ENCODE measurements around the gene NFKB2.

NFKB2 gene

DNA sequence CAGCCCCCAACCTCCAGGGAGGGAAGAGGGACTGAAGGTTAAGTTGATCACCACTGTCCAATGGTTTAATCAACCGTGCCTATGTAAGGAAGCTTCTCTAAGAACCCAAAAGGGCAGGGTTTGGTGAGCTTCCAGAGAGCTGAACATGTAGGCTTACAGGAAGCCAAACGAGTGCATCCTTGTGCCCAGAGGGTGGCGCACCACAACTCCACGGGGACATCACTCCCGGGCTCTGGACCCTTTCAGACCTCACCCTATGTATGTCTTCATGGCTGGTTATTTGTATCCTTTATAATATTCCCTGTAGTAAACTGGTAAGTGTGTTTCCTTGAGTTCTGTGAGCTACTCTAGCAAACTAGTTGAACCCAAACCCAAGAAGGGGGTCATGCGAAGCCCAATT, 11.5 kb upstream of the NFKB2 start:
- ATAC-seq (replicated peaks): peak in 1 of 2 donors; percentile 27
- no peaks in the 10 kb centered on the region for H3K9me3 Mint-ChIP-seq

DNA sequence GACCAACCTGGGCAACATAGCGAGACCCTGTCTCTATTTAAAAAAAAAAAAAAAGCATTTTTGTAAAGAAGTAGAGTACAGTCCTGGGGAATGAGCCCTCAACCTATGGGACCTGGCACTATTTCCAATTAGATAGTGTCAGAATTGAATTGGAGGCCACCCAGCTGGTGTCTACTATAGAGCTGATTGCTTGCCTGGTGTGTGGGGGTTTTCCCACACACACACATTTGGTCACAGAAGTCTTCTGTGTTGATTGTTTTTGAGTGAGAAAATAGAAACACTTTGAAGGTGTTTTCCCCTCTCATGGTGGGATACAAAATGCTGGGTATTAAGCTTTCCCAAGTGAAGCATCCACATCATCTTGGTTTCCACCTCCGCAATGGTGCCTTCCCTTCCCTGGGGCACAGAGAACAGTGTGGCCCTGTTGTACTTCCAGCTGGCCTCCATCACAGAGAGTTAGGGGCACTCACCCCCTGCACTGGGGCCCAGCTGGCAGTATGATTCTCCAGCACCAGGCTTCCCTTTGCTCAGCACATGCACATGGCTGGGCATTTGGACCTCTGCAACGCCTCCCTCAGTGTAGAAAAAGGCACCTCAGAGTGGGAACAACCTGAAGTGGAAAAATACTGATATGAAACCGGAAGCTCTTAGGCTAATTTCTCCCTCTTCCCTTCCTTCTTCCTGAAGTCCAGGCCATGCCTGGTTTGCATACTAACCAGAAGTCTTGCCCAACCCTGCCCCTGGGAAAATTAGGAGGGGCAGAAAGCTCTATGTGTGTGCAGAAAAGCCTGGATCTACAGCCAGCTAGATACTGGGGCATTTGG, 10.7 kb upstream of the NFKB2 start:
- DNase-seq (no peak), ATAC-seq (replicated peaks) (peak; percentile 63 to 69)
- Mint-ChIP-seq H3K4me3 (no peak overlapping the region), H3K27me3 (no peaks in the 10 kb centered on the region), H3K36me3 (peaks cover 23% of the 10 kb centered on the region in 2 donors), H3K27ac (peak overlapping the region; percentile 57), H3K4me1 (peaks cover 14 to 20% of the 10 kb centered on the region in 2 donors), H3K9me3 (no peaks in the 10 kb centered on the region)

More for the DNA sequence above, 11.5 kb upstream of the NFKB2 start:
- no peak overlapping the region for H3K4me3 Mint-ChIP-seq
- peaks cover 27 to 28% of the 10 kb centered on the region in 2 donors for H3K36me3 Mint-ChIP-seq
- no peaks in the 10 kb centered on the region for H3K27me3 Mint-ChIP-seq
- no peak for DNase-seq
- H3K27ac Mint-ChIP-seq: peak overlapping the region; percentile 31
- peaks cover 14 to 20% of the 10 kb centered on the region in 2 donors for H3K4me1 Mint-ChIP-seq

DNA sequence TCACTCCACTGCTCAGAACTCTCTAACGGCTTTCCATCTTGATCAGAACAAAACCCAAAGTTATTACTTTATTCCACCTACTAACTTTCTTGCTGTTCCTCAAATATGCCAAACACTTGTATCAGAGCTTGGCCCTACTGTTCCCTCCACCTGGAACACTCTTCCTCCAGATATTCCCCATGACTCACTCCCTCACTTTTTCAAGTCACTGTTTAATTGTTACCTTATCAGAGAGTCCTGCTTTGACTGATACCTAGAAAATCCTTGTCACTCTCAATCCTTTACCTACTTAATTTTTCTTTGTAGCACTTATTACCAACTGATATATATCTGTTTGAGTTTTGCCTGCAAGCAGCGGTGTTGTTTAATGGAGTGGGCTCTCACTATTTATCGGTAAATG, 5.6 kb upstream of the NFKB2 start:
- no peaks in the 10 kb centered on the region for H3K9me3 Mint-ChIP-seq
- no peak overlapping the region for H3K4me3 Mint-ChIP-seq
- peaks cover 19 to 23% of the 10 kb centered on the region in 2 donors for H3K4me1 Mint-ChIP-seq
- no peaks in the 10 kb centered on the region for H3K27me3 Mint-ChIP-seq
- no peak for DNase-seq
- ATAC-seq (replicated peaks): no peak
- no peak overlapping the region for H3K27ac Mint-ChIP-seq
- peaks cover 5 to 7% of the 10 kb centered on the region in 2 donors for H3K36me3 Mint-ChIP-seq

DNA sequence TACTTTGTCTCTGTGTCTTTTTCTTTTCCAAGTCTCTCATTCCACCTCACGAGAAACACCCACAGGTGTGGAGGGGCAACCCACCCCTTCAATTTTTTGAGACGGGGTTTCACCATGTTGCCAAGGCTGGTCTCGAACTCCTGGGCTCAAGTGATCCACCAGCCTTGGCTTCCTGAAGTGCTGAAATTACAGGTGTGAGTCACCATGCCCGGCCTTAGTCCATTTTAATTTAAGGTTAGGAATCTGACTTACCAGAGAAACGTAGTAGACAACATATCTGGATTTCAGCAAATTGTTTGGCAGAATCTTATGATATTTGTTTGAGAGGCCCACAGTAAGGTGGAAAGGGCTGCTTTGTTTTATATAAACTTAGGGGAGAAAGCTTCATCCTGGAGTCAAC, 3.2 kb upstream of the NFKB2 start:
- Mint-ChIP-seq H3K9me3 (no peaks in the 10 kb centered on the region), H3K27me3 (no peaks in the 10 kb centered on the region), H3K36me3 (peaks cover 17 to 27% of the 10 kb centered on the region in 2 donors), H3K27ac (peak overlapping the region; percentile 49), H3K4me1 (peaks cover 25 to 26% of the 10 kb centered on the region in 2 donors), H3K4me3 (no peak overlapping the region)
- ATAC-seq (replicated peaks): no peak
- no peak for DNase-seq

DNA sequence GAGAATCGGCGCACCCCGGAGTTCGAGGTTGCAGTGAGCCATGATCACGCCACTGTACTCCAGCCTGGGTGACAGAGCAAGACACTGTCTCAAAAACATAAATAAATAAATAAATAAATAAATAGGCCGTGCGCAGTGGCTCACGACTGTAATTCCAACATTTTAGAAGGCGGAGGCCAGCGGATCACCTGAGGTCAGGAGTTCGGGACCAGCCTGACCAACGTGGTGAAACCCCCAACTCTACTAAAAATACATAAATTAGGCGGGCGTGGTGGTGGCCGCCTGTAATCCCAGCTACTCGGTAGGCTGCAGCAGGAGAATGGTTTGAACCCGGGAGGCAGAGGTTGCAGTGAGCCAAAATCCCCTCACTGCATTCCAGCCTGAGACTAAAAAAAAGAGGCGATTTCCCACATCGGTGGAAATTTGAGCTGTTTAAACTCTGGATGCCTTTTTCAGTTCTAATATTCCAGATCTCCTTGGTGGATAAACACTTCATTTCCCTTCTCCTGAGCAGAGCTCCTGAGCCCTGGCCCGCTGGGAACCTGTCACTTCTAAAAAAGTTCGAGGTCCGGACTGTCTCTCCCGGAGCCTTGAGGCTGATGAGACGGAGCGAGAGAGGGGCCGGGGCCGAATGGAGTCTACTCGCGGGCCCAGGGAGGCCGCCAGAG, 2.0 kb upstream of the NFKB2 start:
- Mint-ChIP-seq H3K27ac (peak overlapping the region; percentile 100), H3K4me3 (peak overlapping the region; percentile 92 to 97), H3K36me3 (peaks cover 27 to 39% of the 10 kb centered on the region in 2 donors), H3K4me1 (peaks cover 33 to 38% of the 10 kb centered on the region in 2 donors), H3K27me3 (no peaks in the 10 kb centered on the region), H3K9me3 (no peaks in the 10 kb centered on the region)
- ATAC-seq (replicated peaks) (no peak), DNase-seq (no peak)

DNA sequence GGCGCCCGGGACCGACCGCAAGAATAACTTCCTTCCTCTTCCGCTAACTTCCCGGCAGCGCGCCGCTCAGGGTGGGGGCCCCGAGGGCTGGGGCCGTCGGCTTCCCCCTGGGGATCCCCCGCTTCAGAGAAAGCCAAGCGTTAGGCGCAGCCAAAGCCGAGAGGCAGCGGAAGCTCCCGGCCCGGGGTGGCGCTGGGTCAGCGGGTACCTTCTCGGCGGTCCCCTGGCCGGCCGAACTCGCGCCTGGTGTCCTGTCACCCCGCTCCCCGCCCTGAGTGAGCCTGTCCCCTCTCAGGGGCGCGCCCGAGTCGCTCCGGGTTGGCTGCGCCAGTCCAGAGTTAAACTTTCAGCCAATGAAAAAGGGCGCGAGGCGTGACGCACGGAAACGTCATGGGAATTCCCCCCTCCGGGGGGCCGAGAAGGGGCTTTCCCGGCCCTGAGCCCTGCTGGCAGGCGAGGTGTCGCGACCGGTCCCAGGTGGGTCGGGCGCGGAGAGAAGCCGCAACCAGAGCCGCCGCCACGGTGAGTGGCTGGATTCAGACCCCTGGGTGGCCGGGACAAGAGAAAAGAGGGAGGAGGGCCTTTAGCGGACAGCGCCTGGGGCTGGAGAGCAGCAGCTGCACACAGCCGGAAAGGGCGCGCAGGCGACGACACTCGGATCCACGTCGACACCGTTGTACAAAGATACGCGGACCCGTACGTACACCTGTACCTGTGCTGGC, 1.3 kb upstream of the NFKB2 start:
- ATAC-seq (replicated peaks): peak; percentile 85
- Mint-ChIP-seq H3K4me1 (peaks cover 36 to 44% of the 10 kb centered on the region in 2 donors), H3K27ac (peak overlapping the region; percentile 100), H3K36me3 (peaks cover 31 to 42% of the 10 kb centered on the region in 2 donors), H3K4me3 (peak overlapping the region; percentile 92 to 97), H3K9me3 (no peaks in the 10 kb centered on the region), H3K27me3 (no peaks in the 10 kb centered on the region)
- DNase-seq: peak; percentile 99

GRCh38 chr10:102394801-102395399, 605 bp upstream of the NFKB2 start:
- ATAC-seq (replicated peaks): peak; percentile 31 to 33
- Mint-ChIP-seq H3K36me3 (peaks cover 37 to 49% of the 10 kb centered on the region in 2 donors), H3K27ac (peak overlapping the region; percentile 100), H3K4me3 (peak overlapping the region; percentile 92 to 97), H3K27me3 (no peaks in the 10 kb centered on the region), H3K4me1 (peaks cover 40 to 50% of the 10 kb centered on the region in 2 donors), H3K9me3 (no peaks in the 10 kb centered on the region)
- DNase-seq: peak; percentile 82

DNA sequence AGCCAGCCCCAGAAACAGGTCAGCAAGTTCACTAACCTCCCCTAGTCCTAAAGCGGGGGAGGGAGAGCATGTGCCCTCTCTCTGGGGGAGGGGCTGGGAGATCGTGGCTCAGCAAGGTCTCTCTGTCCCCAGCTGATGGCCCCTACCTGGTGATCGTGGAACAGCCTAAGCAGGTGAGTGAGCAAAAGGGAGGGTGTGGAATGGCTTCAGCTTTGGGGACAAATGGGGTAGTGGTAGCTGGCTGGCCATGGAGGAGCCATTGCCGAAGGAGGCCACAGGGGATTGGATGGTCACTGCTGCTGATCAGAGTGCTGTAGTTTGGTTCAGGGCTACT, 779 bp downstream of the NFKB2 start:
- peaks cover 44 to 58% of the 10 kb centered on the region in 2 donors for H3K36me3 Mint-ChIP-seq
- ATAC-seq (replicated peaks) (no peak), DNase-seq (peak; percentile 10)
- H3K27ac Mint-ChIP-seq: peak overlapping the region; percentile 100
- no peaks in the 10 kb centered on the region for H3K9me3 Mint-ChIP-seq
- H3K27me3 Mint-ChIP-seq: no peaks in the 10 kb centered on the region
- peaks cover 43 to 60% of the 10 kb centered on the region in 2 donors for H3K4me1 Mint-ChIP-seq
- peak overlapping the region; percentile 92 to 97 for H3K4me3 Mint-ChIP-seq

GRCh38 chr10:102396730-102397151, 1.2 kb downstream of the NFKB2 start:
- Mint-ChIP-seq H3K4me3 (peak overlapping the region; percentile 92 to 97), H3K4me1 (peaks cover 43 to 65% of the 10 kb centered on the region in 2 donors), H3K27me3 (no peaks in the 10 kb centered on the region), H3K27ac (peak overlapping the region; percentile 100), H3K9me3 (no peaks in the 10 kb centered on the region), H3K36me3 (peaks cover 46 to 62% of the 10 kb centered on the region in 2 donors)
- ATAC-seq (replicated peaks) (no peak), DNase-seq (no peak)

DNA sequence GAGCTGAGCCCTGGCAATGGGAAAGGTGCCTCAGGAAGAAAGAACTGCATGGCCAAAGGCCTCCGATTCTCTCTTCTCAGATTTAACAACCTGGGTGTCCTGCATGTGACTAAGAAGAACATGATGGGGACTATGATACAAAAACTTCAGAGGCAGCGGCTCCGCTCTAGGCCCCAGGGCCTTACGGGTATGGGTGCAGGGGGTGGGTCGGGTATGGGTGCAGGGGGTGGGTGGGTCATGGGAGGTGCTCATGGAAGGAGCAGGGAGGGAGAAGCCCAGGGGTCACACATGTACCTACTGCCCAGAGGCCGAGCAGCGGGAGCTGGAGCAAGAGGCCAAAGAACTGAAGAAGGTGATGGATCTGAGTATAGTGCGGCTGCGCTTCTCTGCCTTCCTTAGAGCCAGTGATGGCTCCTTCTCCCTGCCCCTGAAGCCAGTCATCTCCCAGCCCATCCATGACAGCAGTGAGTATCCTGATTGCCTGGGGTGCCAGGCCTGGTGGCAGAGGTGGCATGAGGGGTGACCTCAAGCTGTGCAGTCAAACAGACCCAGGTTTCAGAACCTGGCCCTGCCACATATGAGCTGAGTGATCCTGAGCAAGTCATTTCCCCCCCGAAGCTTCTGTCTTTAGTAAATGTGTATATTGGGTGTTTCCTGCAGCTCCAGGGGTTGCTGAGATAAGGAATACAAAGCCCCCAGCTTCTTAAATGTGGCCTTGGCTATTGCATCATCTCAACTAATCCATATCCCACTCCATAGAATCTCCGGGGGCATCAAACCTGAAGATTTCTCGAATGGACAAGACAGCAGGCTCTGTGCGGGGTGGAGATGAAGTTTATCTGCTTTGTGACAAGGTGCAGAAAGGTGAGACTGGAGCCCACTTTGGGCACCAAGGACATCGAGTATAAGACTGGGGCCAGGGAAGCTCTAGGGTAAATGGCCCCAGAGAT, 2.0 kb downstream of the NFKB2 start:
- H3K36me3 Mint-ChIP-seq: peaks cover 50 to 70% of the 10 kb centered on the region in 2 donors
- no peaks in the 10 kb centered on the region for H3K27me3 Mint-ChIP-seq
- ATAC-seq (replicated peaks) (no peak), DNase-seq (no peak)
- peak overlapping the region; percentile 100 for H3K27ac Mint-ChIP-seq
- peaks cover 43 to 72% of the 10 kb centered on the region in 2 donors for H3K4me1 Mint-ChIP-seq
- peak overlapping the region; percentile 92 to 97 for H3K4me3 Mint-ChIP-seq
- H3K9me3 Mint-ChIP-seq: no peaks in the 10 kb centered on the region

DNA sequence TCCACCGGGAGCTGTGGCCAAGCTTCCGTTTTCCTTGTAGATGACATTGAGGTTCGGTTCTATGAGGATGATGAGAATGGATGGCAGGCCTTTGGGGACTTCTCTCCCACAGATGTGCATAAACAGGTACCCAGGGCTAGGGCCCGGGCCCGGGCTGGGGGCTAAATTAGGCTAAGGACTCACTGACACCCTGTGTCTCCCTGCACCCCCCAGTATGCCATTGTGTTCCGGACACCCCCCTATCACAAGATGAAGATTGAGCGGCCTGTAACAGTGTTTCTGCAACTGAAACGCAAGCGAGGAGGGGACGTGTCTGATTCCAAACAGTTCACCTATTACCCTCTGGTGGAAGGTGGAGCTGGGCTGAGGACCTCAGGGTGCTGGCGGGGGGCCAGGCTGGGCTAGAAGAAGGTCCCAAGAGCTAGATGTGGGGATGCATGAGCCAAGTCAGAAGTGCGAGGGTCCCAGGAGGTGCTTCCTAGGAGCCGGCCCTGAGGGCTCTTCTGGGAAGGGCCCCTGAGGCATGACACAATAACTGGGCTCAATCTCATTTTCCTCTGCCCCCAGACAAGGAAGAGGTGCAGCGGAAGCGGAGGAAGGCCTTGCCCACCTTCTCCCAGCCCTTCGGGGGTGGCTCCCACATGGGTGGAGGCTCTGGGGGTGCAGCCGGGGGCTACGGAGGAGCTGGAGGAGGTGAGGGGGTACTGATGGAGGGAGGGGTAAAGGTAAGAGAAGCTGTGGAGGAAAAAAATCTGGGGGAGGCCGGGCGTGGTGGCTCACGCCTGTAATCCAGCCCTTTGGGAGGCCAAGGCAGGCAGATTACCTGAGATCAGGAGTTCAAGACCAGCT, 2.9 kb downstream of the NFKB2 start:
- peak overlapping the region; percentile 92 to 97 for H3K4me3 Mint-ChIP-seq
- no peaks in the 10 kb centered on the region for H3K9me3 Mint-ChIP-seq
- ATAC-seq (replicated peaks) (no peak), DNase-seq (no peak)
- peak overlapping the region; percentile 93 for H3K27ac Mint-ChIP-seq
- peaks cover 51 to 72% of the 10 kb centered on the region in 2 donors for H3K36me3 Mint-ChIP-seq
- H3K27me3 Mint-ChIP-seq: no peaks in the 10 kb centered on the region
- peaks cover 38 to 71% of the 10 kb centered on the region in 2 donors for H3K4me1 Mint-ChIP-seq

DNA sequence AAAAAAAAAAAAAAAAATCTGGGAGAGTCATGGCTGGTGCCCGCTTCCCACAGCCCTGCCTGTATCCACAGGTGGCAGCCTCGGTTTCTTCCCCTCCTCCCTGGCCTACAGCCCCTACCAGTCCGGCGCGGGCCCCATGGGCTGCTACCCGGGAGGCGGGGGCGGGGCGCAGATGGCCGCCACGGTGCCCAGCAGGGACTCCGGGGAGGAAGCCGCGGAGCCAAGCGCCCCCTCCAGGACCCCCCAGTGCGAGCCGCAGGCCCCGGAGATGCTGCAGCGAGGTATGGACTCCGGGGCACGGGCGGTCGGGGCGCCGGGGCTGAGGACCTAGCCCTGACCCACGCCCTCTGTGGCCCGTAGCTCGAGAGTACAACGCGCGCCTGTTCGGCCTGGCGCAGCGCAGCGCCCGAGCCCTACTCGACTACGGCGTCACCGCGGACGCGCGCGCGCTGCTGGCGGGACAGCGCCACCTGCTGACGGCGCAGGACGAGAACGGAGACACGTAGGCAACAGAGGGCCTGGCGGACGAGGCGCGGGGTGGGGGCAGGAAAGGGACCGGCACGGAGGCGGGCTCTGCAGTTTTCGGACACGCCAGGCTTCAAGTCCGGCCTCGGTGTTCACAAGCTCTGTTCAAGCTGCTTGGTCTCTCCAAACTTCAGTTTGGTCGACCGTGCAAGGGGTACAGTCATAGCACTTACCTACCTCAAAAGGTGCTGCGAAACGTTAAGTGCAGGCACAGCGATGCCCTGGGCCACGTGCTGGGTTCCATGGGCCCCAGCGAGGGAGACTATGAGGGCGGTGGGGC, 3.9 kb downstream of the NFKB2 start:
- peak; percentile 53 to 61 for ATAC-seq (replicated peaks)
- H3K4me1 Mint-ChIP-seq: peaks cover 39 to 72% of the 10 kb centered on the region in 2 donors
- peak overlapping the region; percentile 92 to 97 for H3K4me3 Mint-ChIP-seq
- H3K27ac Mint-ChIP-seq: peak overlapping the region; percentile 93
- H3K9me3 Mint-ChIP-seq: no peaks in the 10 kb centered on the region
- peaks cover 50 to 76% of the 10 kb centered on the region in 2 donors for H3K36me3 Mint-ChIP-seq
- H3K27me3 Mint-ChIP-seq: no peaks in the 10 kb centered on the region
- DNase-seq: peak; percentile 86
